MG63 (cell line): ENCODE measurements around the gene DCST1. TPM values are rescaled to one million over a fixed set of nuclear protein-coding genes. Genes with fewer than 3 reads are reported as not detected.

Source experiments
- DNase-seq: peaks from one replicate; pipeline ENCODE4 v3.0.0-alpha.2; 2020
- H3K27me3 ChIP-seq: fragments of 250-450 bp; sonication (Bioruptor Pico); 2 replicates; pipeline ENCODE4 v1.5.1; 2020; ENCODE audit warnings: mild to moderate bottlenecking, moderate library complexity
- H3K36me3 ChIP-seq: fragments of 250-450 bp; sonication (Bioruptor Pico); 2 replicates; pipeline ENCODE4 v1.5.1; 2020; ENCODE audit warnings: mild to moderate bottlenecking, moderate library complexity
- H3K4me3 ChIP-seq: fragments of 250-450 bp; sonication (Bioruptor Pico); 2 replicates; pipeline ENCODE4 v1.5.1; 2020; ENCODE audit warnings: mild to moderate bottlenecking, moderate library complexity
- H3K9me3 ChIP-seq: fragments of 250-450 bp; sonication (Bioruptor Pico); 2 replicates; pipeline ENCODE4 v1.5.1; 2020; ENCODE audit warnings: mild to moderate bottlenecking, moderate library complexity
- total RNA-seq: library from RNA; depleted of rRNA; stranded (reverse); fragments of >200 nt; shearing (Covaris generic); gene quantifications from 2 replicates; pipeline ENCODE4 v1.2.3, GENCODE V29; 2014; ENCODE audit warnings: low replicate concordance; rRNA removed

DCST1 gene
- total RNA-seq, 1 experiment from 2014 or later: not detected

DNA sequence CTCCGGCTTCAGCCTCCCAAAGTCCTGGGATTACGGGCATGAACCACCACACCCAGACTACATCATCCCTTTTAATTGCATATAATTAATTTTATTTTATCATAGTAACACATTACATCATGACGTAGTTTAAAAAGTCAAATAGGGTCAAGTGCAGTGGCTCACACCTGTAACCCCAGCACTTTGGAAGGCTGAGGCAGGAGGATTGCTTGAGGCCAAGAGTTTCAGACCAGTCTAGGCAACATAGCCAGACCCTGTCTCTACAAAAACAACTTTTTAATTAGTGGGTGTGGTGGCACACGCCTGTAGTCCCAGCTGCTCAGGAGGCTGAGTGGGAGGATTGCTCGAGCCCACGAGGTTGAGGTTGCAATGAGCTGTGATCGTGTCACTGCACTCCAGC lies 65.7 kb downstream of the DCST1 start:
- Histone ChIP-seq H3K27me3 (peaks cover 14% of the 10 kb centered on the region), H3K4me3 (no peak overlapping the region), H3K9me3 (no peaks in the 10 kb centered on the region), H3K36me3 (no peaks in the 10 kb centered on the region)
- no peak for DNase-seq

Other genes with a start within 250 kb of the DCST1 start
- gene KCNN3, start 163.5 kb upstream of the DCST1 start, total RNA-seq: 1.6 TPM in 1 of 2 replicates, not detected in the other
- gene PMVK, start 97.1 kb upstream of the DCST1 start, total RNA-seq: 68.7 and 77.6 TPM in 2 replicates
- gene PBXIP1, start 77.7 kb upstream of the DCST1 start, total RNA-seq: 6.9 and 16.0 TPM in 2 replicates
- gene PYGO2, start 72.0 kb upstream of the DCST1 start, total RNA-seq: 10.3 and 16.2 TPM in 2 replicates
- gene SHC1, start 63.1 kb upstream of the DCST1 start, total RNA-seq: 140 and 175 TPM in 2 replicates
- 124 and 222 TPM in 2 replicates for gene CKS1B, start 59.1 kb upstream of the DCST1 start, total RNA-seq
- 39.6 and 49.6 TPM in 2 replicates for gene FLAD1, start 50.5 kb upstream of the DCST1 start, total RNA-seq
- gene LENEP, start 40.2 kb upstream of the DCST1 start, total RNA-seq: not detected in 2 replicates
- 25.7 and 60.5 TPM in 2 replicates for gene ZBTB7B, start 31.0 kb upstream of the DCST1 start, total RNA-seq
- gene DCST2, start within 50 bp of the DCST1 start, total RNA-seq: not detected in 2 replicates
- gene ADAM15, start 17.5 kb downstream of the DCST1 start, total RNA-seq: 189 and 285 TPM in 2 replicates
- gene EFNA4, start 29.9 kb downstream of the DCST1 start, total RNA-seq: 12.0 and 13.0 TPM in 2 replicates
- 0.64 and 3.0 TPM in 2 replicates for gene EFNA3, start 45.0 kb downstream of the DCST1 start, total RNA-seq
- 0.37 and 4.1 TPM in 2 replicates for gene EFNA1, start 94.1 kb downstream of the DCST1 start, total RNA-seq
- 25.9 and 56.9 TPM in 2 replicates for gene SLC50A1, start 102.0 kb downstream of the DCST1 start, total RNA-seq
- 48.9 TPM in 1 of 2 replicates, not detected in the other for gene DPM3, start 106.7 kb downstream of the DCST1 start, total RNA-seq
- gene KRTCAP2, start 139.5 kb downstream of the DCST1 start, total RNA-seq: 220 and 236 TPM in 2 replicates
- gene TRIM46, start 140.0 kb downstream of the DCST1 start, total RNA-seq: not detected in 2 replicates
- gene THBS3, start 174.1 kb downstream of the DCST1 start, total RNA-seq: 9.1 and 11.0 TPM in 2 replicates
- 97.2 and 100 TPM in 2 replicates for gene MTX1, start 174.9 kb downstream of the DCST1 start, total RNA-seq
- gene ENTREP3, start 221.7 kb downstream of the DCST1 start, total RNA-seq: 7.7 and 9.2 TPM in 2 replicates
- gene SCAMP3, start 228.5 kb downstream of the DCST1 start, total RNA-seq: 116 TPM in 2 replicates
- 21.8 and 28.3 TPM in 2 replicates for gene CLK2, start 239.7 kb downstream of the DCST1 start, total RNA-seq
- 0.10 and 1.2 TPM in 2 replicates for gene HCN3, start 243.6 kb downstream of the DCST1 start, total RNA-seq